Suprapubic skin (tissue), 4 donors: ENCODE results near the gene TINAGL1.

ENCODE experiments used
- CTCF ChIP-seq, 2 donors: fragments of 200-600 bp in 1 of 2; fragments of 450-650 bp in 1 of 2; sonication (generic) in 1 of 2; IDR thresholded peaks; one replicate each; pipeline ENCODE4 v1.5.1; 2016 to 2019; ENCODE audit warnings: antibody characterized with exemption in 2 of 2, mild to moderate bottlenecking in 1 of 2, moderate library complexity in 1 of 2
- POLR2A ChIP-seq, 2 donors: fragments of 450-650 bp; IDR thresholded peaks; one replicate each; pipeline ENCODE4 v1.6.1; 2017; ENCODE audit warnings: antibody characterized with exemption in 2 of 2, mild to moderate bottlenecking in 2 of 2, moderate library complexity in 2 of 2
- POLR2AphosphoS5 ChIP-seq, 3 donors: sonication (generic); formaldehyde crosslinking; IDR thresholded peaks; one replicate each; pipeline ENCODE4 v1.6.1; 2017; ENCODE audit warnings: antibody characterized with exemption in 3 of 3

- TF ChIP-seq CTCF (IDR thresholded peaks at IDR 0.05) (no peak), POLR2AphosphoS5 (IDR thresholded peaks at IDR 0.05) (no peak), POLR2A (IDR thresholded peaks at IDR 0.05) (no peak)
These were observed 37.0 kb upstream of the TINAGL1 start for GRCh38 chr1:31539329-31539728.
